ENCODE measurements around the gene TBX3.

DNA sequence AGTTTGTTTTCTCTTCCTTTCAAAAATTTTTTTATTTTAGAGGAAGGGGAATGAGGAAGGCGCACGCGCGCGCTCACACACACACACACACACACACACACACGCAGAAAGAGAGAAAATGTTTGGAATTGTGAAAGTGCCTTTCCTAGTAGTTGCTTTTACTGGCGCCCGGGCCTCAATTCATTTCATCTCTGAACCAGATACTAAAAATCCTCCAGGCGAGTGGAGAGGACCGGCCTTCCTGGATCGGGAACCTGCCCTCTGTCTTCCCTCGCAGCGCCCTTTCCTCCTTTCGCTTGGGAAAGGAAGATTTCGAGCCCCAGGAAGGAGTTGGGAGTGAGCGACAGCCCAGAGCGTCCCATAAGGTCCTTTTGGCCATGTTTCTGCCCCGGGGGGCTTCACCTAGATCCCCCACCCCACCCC is 7.8 kb upstream of the TBX3 start:
- TF ChIP-seq EP300 (IDR thresholded peaks at IDR 0.05; ENCODE audit: borderline replicate concordance in 1 of 2, low read depth in 1 of 2, low read length in 1 of 2) (no peak), TAF1 (IDR thresholded peaks at IDR 0.05; ENCODE audit: borderline replicate concordance, low read depth, low read length) (no peak), POLR2AphosphoS5 (IDR thresholded peaks at IDR 0.05; ENCODE audit: low read depth, low read length) (no peak)
- TF ChIP-seq, protein P1, sequence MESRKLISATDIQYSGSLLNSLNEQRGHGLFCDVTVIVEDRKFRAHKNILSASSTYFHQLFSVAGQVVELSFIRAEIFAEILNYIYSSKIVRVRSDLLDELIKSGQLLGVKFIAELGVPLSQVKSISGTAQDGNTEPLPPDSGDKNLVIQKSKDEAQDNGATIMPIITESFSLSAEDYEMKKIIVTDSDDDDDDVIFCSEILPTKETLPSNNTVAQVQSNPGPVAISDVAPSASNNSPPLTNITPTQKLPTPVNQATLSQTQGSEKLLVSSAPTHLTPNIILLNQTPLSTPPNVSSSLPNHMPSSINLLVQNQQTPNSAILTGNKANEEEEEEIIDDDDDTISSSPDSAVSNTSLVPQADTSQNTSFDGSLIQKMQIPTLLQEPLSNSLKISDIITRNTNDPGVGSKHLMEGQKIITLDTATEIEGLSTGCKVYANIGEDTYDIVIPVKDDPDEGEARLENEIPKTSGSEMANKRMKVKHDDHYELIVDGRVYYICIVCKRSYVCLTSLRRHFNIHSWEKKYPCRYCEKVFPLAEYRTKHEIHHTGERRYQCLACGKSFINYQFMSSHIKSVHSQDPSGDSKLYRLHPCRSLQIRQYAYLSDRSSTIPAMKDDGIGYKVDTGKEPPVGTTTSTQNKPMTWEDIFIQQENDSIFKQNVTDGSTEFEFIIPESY (IDR thresholded peaks at IDR 0.05; ENCODE audit: borderline replicate concordance, low read depth): no peak
- TF ChIP-seq, protein P2, sequence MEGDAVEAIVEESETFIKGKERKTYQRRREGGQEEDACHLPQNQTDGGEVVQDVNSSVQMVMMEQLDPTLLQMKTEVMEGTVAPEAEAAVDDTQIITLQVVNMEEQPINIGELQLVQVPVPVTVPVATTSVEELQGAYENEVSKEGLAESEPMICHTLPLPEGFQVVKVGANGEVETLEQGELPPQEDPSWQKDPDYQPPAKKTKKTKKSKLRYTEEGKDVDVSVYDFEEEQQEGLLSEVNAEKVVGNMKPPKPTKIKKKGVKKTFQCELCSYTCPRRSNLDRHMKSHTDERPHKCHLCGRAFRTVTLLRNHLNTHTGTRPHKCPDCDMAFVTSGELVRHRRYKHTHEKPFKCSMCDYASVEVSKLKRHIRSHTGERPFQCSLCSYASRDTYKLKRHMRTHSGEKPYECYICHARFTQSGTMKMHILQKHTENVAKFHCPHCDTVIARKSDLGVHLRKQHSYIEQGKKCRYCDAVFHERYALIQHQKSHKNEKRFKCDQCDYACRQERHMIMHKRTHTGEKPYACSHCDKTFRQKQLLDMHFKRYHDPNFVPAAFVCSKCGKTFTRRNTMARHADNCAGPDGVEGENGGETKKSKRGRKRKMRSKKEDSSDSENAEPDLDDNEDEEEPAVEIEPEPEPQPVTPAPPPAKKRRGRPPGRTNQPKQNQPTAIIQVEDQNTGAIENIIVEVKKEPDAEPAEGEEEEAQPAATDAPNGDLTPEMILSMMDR (IDR thresholded peaks at IDR 0.05): no peak
- TF ChIP-seq, protein P3, sequence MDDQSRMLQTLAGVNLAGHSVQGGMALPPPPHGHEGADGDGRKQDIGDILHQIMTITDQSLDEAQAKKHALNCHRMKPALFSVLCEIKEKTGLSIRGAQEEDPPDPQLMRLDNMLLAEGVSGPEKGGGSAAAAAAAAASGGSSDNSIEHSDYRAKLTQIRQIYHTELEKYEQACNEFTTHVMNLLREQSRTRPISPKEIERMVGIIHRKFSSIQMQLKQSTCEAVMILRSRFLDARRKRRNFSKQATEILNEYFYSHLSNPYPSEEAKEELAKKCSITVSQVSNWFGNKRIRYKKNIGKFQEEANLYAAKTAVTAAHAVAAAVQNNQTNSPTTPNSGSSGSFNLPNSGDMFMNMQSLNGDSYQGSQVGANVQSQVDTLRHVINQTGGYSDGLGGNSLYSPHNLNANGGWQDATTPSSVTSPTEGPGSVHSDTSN (IDR thresholded peaks at IDR 0.05): no peak
- TF ChIP-seq, protein P4, sequence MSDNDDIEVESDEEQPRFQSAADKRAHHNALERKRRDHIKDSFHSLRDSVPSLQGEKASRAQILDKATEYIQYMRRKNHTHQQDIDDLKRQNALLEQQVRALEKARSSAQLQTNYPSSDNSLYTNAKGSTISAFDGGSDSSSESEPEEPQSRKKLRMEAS (IDR thresholded peaks at IDR 0.05; ENCODE audit: low read depth): no peak
